SKM-1 (cell line): ENCODE data around the gene LYPD5.

Experiments used
- DNase-seq: peaks from one replicate; lab custom pipeline; 2025; ENCODE audit not compliant: unreplicated experiment; lab: John Stamatoyannopoulos, UW

Gene LYPD5

DNA sequence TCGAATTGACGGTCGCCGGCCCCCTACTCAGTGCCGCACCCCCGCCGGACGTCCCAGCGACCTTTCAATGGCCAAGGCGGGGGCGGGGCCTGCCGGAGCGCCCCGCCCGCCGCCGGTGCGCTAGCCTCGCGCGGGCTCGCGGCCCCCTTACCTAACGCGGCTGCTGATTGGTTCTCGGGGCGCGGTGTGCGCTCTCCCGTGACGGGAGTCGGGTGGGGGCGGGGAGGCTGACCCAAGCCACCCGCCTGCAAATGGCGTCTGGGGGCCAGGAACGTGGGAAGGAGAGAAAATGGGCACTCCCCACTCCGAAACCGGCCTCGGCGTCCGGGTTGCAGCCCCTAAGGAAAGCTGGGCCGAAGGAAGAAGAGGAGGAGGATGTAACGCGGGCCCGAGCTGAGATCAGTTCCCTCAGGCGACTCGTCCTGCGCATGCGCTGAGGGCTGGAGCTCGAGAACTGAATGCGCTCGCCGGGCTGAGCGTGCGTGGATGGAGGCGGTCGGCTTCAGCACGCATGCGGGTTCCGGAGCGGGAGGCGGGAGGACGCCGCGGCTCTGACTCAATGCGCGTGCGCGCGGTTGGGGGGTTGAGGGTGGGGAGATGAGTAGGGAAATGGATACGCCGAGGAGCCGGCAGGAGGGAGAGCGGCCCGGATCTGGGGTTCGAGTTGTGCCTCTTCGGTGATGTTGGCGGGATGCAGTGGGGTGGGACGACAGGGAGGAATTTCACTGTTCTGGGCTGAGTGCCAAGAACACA lies 47.6 kb downstream of the LYPD5 start, which contains the start of gene SMG9:
Gene SMG9, minus strand, starts transcription at position 460 of the 753 bp plus-strand sequence. CDS start 4,221 bp downstream, outside the sequence.
- DNase-seq = peak; percentile 50

DNA sequence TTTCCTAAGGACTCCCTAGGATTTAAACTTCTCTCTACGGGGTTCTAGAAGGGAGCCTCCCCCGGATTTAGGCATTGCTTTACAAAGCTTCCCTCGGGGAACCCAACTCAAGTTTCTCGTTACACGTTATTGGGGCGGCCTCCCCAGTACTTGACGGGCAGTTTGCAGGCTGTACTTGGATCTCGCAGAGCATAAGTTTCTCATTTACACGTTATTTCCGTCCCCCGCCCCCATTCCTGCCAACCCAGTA lies 48.1 kb downstream of the LYPD5 start:
- no peak for DNase-seq

DNA sequence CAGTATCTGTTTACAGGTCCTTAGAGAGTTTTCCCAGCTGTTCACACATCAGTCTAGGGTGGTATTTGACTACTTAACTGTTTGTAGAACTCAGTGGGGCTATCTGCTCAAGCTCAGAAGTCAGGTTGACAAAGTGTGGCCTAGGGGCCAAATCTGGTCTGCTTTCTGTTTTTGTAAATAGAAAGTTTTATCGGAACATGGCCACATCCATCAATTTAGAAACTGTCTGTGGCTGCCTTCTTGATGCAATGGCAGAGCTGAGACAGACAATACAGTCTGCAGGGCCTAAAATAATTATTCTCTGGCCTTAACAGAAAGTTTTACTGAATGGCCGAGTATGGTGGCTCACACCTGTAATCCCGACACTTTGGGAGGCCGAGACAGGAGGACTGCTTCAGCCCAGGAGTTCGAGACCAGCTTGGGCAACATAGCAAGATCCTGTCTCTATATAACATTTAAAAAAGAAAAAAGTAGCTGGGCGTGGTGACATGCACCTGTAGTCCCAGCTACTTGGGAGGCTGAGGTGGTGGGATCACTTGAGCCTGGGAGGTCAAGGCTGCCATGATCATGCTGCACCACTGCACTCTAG lies 49.9 kb downstream of the LYPD5 start:
- no peak for DNase-seq

DNA sequence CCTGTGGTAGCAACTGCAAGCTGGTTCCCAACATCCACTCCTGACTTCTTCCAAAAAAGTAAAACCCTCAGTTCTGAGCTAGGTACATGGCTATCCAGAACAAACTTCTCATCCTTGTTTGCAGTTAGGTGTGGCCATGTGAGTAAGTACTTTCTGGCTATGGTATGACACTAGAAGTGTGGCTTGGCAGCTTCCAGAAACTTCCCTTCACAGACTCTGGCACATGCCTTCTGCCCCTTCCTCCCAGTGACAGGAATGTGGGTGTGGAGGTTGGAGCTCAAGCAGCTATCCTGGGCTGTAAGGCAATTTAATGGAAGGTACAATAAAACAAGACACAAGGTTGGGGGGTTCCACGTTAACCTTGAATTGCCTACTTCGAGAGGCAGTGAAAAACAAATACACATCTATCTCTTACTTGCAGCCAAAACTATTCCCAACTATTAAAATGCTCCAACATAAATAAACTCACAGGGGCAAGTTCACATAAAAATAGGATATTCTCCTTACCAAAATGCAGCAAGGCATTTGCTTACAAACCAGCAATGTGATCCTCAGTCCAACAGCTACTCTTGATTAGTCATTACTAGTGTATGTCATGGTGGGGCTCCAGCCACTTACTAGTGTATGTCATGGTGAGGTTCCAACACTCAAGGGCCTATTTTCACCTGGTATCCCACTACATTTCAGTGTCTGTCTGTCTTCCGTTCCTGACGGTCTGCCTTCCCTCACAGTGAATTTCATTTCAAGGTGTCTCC lies 50.6 kb downstream of the LYPD5 start:
- no peak for DNase-seq

DNA sequence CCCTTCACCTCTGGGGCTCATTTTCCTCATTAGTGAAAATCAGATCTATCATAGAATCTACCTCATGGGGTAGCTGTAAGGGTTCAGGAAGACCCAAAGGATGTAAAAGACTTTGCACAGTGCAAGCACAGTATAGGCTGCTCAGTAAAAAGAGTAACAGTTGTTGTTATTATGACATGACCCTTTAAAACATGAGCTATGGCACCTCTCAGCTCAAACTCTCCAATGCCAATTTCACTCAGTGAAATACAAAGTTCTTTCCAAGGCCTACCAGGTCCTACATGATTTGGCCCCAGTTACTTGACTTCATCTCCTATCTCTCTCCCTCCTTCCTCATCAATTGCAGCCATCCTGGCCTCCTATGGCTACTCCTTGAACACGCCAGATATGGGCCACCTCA lies 52.3 kb downstream of the LYPD5 start:
- DNase-seq = no peak

DNA sequence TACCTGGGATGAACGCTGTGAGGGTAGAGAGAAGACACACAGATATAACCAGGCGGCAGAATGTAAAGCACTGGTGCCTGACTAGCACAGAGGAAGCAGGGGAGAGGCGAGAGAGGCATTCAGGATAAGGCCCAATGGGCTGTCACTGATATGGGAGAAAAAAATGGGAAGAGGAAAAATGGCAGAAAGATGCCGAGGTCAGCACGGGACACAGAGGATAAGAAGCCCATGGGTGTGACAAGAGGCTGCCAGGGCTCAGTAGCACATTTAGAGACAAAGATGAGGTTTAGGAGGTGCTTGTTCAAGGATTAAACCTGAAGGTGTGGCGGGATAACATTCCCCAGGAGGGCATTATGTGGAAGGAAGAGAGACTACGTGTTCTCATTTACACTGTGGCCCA lies 53.1 kb downstream of the LYPD5 start:
- DNase-seq = no peak

DNA sequence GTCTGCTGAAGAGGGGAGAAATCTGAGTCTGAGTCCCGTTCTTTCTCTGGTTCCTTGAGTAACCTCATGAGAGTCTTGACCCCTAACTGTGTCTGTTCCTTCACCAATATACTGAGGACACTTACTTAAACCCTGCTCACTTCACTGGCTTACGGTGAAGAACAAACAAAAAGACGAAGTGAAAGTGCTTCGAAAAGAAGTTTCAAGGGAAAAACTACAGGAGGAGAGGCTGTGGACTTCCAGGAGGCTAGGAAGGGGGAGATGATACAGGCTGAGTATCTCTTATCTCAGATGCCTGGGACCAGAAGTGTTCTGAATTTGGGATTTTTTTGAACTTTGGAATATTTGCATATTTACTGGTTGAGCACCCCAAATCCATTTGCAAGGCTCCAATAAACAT lies 53.6 kb downstream of the LYPD5 start:
- DNase-seq = no peak

DNA sequence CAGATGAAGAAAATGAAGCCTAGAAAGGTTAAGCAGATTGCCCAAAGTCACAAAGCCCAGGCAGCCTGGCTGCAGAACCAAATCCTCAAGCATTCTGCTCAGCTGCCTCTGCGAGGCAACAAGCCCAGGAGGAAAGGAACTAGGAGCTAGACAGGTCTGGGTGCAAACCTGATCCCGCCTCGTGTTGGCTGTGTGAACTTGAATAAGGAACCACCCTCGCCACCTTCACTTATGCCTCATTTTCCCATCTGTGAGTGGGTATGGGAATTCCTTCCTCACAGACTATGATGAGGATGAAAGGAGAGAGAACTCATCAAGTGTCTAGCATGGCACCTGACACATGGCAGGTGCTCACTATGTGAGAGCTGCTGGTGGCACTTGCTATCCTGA lies 54.0 kb downstream of the LYPD5 start:
- DNase-seq = no peak

DNA sequence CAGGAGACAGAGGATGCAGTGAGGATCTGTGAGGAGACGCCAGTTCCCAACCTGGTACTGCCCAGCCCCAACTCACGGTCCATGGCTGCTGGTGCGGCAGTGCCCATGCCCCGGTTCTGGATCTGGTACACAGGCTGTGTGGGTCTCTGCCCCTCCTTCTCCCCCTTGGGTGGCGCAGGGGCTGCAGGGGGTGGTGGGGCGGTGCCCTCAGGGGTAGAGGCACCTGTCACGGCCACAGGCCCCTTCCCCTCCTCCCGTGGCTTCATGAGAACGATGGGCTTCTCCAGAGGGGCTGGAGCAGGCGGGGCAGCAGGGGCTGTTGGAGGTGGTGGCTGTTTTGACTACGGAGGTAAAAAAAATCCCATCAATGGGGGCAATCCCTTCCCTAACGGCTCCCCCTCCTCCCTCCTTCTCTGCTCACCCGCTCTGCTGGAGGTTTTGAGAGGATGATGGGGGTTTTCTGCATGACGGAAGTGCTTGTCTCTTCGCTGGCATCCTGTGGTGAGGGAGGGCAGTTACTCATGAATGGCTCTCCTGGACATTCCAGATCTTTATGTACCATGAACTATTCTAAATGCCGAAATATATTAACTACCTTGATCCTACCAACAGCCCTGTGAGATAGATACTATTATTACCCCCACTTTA lies 54.6 kb downstream of the LYPD5 start:
- no peak for DNase-seq
